GM18520 (cell line): ENCODE results near the gene UGGT2.
"Not testable (repeated sequence)": the region's sequence is repeated elsewhere in the genome, so short reads cannot be mapped to it uniquely, and the experiment has no call there.

ENCODE experiments used
- ATAC-seq: cut with Tn5 transposase; IDR thresholded peaks from one replicate; pipeline ENCODE4 v1.9.1; 2021; ENCODE audit not compliant: unreplicated experiment

The UGGT2 gene

DNA sequence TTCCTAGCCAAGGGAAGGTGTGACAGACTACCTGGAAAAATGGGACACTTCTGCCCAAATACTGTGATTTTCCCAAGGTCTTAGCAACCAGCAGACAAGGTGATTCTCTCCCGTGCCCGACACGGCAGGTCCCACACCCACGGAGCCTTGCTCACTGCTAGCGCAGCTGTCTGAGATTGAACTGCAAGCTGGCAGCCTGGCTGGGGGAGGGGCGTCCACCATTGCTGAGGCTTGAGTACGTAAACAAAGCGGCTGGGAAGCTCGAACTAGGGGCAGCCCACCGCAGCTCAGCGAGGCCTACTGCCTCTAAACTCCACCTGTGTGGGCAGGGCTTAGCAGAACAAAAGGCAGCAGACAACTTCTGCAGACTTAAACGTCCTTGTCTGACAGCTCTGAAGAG, 146.2 kb downstream of the UGGT2 start:
- no peak for ATAC-seq

DNA sequence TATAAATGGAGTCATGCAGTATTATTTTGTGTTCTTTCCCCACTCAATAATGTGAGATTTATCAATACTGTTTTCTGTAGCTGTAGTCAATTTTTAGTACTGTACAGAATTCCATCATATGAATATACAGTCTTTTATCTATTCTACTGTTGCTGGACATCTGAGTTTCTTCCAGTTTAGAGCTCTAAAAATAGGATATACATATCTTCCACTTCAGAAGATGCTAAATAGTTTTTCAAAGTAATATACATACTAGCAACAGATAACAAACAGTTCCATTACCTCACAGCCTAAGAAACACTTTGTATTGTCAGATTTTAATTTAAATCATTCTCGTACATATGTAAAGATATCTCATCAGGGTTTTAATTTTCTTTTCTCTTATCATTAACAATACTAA, 149.6 kb downstream of the UGGT2 start:
- ATAC-seq = no peak

DNA sequence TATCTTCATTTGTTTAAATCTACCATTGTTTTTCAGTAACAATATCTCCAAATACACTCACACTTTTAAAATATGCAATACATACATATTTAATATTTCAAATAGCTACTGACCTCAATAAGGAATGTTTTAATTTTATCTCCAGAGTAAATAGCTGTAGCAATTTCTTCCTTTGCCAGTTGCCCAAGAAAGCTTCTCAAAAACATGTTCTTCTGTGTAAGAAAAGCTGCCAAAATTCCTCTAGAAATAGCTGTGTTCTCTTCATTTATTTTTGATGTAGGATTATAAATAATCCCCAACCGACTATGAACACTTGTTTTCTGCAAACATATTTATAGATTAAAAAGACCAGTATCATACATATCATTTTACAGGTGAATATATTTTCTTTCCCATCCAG, 150.5 kb downstream of the UGGT2 start:
- ATAC-seq = no peak

DNA sequence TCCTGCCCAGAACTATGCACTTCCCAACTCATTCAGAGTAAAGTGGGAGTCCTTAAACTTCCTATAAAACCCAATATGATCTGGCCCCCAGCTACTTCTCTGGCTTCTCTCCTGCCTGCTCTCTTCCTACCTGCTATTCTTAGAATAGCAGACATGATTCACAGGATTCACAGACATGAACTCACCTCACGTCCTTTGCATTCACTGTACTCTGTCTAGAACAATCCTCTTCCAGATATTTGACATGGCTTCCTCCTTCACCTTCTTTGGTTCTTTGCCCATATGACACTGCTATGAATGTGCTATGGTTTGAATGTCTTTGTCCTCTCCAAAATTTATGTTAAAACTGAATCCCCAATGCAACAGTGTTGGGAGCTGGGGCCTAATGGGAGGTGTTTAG, 154.9 kb downstream of the UGGT2 start:
- ATAC-seq = no peak

DNA sequence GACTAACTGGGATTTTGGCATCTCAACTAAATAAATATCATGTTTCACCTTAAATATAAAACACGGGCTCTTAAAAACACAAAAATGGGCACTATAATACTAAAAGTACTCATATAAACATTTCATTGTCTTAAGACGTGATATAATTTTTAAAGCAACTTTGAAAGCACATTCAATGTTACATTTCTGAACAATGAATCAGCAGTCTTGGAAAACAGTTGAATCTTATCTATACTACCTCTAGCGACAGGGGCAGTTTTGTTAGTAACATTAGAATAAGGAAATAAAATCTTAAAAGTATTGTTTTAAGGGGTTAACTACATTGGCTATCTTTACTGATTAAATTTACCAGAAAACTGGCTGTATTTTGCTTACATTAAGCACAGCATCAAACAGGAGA, 156.9 kb downstream of the UGGT2 start:
- no peak for ATAC-seq

DNA sequence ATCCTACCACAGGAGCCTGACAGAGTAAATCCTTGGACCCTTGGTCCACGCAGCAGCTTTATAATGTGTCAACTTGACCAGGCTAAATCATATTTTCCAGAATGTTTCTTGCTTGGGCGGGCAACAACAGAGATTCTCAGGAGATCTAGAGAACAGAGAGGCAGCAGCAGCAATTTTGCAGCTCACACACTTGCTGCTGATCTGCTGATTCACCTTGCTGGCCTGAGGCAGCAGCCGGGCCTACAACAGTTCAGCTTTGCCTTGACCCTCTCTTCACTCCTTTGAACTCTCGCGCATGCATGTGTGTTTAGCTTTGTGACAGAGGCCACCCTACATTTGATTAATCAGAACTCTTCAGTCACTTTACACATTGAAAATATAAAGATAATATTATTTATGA, 159.3 kb downstream of the UGGT2 start:
- ATAC-seq = no peak

DNA sequence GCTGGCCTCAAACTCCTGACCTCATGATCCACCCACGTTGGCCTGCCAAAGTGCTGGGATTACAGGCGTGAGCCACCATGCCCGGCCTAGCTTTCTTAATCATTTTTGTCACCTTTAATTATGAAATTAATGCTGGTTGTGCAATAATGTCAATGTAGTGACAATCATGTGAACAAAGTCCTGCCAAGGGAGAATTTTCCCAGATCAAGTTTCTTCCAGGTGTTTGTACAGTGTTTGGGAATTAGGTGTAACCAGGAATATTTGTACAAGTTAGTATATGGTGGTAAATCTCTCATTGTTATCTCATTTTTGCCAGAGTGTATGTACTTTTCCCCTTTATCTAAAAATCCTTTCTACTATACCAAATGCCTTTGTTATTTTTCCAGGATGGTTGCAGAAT, 171.1 kb downstream of the UGGT2 start:
- no peak for ATAC-seq

DNA sequence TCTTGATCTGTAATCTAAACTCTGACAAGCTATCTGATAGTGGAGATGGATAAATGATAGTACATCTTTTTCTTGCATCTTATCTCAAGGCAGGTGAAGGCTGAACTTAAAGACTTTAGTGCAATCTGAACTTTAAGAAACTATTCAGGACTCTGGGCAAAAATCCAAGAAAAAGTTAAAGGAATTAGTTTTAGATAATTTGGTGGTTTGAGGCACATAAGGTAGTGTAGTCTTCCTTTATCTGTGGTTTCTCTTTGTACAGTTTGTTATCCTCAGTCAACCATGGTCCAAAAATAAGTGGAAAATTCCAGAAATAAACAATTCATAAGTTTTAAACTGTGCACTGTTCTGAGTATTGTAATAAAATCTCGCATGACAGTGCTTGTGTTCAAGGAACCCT, 172.9 kb downstream of the UGGT2 start:
- no peak for ATAC-seq

DNA sequence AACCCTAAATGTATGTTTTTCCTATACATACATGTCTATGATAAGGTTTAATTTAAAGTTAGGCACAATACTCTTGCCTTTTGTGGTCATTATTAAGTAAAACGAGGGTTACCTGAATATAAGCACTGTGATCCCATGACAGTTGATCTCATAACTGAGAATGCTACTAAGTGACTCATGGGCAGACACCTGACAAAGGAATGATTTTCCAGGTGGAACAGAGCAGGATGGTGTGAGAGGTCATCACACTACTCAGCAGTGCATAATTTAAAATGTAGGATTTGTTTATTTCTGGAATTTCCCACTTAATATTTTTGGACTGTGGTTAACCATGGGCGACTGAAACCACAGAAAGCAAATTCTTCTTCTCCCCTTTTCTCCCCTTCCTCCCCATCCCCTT, 178.9 kb downstream of the UGGT2 start:
- ATAC-seq = no peak

DNA sequence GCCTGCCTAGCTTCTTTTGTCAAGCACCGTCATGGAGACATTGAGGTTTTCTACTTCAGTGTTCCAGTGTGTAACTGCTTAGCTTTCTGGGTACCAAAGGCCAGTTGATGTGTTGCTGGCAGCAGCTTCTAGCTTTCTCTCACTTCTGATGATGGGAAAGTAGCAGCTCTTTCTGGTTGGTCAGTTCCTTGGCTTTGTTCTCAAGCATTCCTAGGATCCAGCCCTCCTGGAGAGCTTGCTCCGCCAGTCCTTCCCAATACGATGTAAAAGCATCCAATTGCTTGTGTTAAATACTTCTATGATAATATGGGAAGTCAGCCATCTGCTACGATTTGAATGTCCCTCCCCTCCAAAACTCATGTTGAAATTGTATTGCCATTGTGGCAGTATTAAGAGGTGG, 182.8 kb downstream of the UGGT2 start:
- no peak for ATAC-seq

DNA sequence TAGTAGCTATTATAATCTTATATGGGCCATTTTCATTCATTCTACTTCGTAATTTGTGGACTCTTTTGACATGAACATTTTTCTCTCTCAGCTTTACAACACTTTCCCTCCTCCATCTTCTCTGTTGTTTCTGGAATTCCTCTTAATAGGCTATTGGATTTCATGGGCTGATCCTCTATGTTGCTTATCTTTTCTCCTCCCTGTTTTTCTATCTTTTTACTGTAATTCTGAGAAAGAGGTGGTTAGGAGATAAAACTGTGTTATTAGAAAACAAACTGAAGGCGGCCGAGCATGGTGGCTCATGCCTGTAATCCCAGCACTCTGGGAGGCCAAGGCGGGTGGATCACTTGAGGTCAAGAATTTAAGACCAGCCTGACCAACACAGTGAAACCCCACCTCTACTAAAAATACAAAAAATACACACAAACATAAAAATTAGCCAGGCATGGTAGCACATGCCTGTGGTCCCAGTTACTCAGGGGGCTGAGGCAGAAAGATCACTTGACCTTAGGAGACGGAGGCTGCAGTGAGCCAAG, 188.1 kb downstream of the UGGT2 start:
- no peak for ATAC-seq

DNA sequence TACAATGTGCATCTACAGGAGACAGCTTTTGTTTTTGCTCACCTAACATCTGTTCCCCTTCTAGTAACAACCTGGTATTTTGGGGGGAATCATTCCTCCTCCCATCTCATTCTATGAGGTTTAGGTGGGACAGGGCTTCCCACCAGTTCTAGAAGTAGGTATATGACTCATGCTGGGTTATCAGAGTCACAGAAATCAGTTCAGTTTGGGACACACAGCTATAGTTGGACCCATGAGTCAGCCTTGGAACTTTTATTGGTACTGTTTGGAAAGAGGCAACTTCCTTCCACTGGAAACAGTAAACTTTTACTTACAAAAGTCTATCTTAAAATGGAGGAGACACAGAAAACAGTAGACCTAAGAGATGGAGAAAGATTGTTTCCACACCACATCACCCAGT, 190.8 kb downstream of the UGGT2 start:
- ATAC-seq = no peak

DNA sequence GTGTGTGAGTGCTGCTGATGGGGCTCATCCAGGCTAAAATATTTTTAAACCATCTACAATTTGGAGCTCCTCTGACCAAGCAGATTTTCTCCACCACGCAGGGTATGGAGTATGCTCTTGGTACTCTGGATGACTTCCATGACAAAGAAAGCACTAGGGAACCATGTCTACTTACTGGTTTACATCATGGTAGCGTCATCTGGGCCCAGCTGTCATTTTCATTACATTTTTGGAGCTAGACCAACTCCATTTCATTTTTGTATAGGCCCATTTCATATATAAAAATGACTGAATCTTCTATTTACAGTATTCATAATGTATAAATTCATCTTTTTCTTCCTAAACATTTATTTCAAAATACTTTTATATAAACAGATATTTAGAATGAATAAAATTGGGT, 191.9 kb downstream of the UGGT2 start:
- ATAC-seq = no peak

DNA sequence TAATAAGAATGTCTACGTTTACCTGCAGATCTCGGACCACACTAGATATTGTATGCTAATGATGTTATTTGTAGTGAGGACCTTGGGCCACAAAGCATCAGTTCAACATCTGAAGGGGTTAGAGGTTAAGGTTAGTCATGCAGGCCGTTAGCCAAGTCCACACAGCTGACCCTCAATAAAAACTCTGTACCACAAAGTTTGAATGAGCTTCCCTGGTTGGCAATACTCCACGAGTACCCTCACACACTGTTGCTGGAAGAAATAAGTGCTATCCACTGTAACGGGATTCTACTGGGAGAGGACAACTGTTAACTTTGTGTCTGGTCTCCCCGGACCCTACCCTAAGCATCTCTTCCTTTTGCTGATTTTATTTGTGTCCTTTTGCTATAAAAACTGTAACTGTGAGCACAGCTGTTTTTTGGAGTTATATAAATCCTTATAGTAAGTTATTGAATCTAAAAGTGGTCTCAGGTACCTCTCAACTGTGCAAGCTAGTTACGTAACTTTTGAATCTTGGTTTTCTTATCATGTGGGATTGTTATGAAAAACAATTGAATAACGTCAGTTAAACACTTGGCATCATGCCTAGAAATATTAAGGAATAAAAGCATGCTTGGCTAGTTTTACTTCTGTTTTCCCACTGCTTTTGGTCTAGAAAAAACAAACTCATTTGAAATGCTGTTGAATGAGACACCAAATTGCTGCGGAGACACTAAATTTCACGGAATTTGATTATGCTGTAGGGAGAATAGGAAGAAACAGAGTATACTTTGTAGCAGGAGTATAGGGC, 194.7 kb downstream of the UGGT2 start:
- ATAC-seq = no peak

DNA sequence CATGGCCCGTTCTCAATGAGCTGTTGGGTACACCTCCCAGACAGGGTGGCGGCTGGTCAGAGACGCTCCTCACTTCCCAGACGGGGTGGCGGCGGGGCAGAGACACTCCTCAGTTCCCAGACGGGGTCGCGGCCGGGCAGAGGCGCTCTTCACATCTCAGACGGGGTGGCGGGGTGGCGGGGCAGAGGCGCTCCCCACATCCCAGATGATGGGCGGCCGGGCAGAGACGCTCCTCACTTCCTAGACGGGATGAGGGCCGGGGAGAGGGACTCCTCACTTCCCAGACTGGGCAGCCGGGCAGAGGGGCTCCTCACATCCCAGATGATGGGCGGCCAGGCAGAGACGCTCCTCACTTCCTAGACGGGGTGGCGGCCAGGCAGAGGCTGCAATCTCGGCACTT, 207.5 kb downstream of the UGGT2 start:
- not testable (repeated sequence) for ATAC-seq

DNA sequence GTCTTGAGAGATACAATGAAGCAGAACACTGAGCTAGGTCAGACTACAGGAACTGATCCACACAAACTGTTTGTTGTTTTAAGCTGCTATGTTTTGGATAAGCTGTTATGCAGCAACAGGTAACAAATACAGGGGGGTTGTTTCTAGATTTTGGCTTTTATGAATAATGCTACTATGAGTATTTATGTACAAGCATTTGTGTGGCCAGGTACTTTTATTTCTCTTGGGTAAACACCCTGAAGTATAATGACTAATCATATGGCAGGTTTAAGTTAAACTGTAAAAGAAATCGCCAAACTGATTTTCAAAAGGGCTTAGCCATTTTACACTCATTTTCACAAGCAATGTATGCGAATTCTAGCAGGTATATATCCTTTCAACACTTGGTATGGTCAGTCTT, 210.3 kb downstream of the UGGT2 start:
- no peak for ATAC-seq

DNA sequence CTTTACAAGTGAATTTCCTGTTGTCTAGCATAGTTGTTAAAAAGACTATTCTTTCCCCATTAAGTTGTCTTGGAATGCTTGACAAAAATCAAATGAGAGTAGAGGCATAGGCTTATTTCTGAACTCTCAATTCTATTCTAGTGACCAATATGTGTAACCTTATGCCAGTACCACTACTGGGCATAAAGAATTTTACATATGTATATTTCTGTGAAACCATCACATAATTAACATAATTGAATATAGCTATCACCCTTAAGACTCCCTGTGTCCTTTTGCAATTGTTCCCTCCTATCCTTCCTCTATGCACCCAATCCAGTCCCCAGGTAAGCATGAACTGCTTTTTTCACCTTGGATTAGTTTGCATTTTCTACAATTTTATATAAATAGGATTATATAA, 211.3 kb downstream of the UGGT2 start:
- no peak for ATAC-seq

DNA sequence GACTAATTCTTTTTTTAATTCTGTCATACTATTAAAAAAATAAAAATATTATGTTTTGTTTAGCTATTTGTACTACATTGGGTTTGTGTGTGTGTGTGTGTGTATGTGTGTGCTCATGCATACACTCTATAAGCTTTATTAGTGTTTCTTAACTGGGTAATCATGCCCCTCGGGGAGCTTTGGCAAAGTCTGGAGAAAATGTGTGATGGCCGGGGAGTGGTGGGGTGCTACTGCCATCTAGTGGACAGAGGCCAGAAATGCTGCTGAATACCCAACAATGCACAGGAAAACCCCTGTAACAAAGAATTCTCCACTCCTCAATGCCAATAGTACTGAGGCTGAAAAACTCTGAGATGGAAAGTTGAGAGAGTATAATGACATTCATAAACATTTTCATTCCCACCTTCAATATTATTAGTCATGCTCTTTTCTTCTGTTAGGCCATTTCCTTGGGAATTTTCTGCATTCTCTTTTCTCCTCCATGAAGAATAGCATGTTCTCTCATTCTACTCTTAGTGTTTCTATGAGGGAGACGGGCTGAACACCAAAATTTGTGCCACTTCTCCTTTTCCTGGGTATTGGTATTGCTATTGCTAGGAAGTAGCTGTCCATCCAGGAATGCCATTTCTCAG, 219.0 kb downstream of the UGGT2 start:
- peak; percentile 59 for ATAC-seq

DNA sequence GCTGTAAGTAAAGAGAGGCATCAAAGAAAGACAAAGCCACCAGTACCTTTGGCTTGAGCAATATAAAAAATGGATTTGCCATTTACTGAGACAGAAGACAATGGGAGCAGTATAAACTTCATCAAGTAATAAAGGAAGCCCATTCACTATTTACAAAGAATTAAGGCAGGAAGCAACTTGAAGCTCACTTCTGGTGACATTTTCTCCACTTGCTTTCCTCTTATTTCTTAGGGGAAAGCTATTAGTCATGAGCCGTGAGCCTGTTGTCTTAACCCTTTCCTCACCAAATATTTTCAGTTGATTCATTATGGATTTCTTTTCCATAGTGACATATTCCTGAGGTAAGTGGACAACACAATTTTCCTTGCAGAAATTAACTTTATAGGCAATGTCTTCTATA, 219.5 kb downstream of the UGGT2 start:
- no peak for ATAC-seq

DNA sequence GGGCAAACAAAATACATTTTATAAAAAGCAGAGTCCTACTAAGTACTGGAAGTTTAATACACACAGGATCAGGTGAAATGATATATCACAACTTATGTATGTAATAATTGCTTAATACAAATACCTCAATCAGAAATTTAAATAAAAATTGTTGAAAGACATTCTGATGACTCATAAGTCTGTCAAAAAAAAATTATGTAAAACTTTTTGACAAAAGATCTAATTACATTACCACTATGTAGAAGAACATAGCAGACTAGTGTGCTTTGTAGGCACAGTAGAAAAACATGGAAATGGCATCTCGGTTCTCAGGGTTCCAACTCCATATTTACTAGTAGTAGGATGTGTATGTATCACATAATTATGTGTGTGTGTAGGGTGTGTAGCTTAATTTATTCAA, 220.1 kb downstream of the UGGT2 start:
- ATAC-seq = no peak

DNA sequence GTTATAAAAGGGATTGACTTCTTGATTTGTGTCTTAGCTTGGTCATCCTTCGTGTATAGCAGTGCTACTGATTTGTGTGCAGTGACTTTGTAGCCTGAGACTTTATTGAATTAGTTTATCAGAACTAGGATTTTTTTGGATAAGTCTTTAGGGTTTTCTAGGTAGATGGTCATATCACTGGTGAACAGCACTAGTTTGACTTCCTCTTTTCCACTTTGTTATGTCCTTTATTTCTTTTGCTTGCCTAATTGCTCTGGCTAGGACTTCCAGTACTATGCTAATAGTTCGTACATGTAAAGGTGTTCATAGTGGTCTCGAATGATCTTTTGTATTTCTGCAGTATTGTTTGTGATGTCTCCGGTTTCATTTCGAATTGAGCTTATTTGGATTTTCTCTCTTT, 230.9 kb downstream of the UGGT2 start:
- no peak for ATAC-seq

DNA sequence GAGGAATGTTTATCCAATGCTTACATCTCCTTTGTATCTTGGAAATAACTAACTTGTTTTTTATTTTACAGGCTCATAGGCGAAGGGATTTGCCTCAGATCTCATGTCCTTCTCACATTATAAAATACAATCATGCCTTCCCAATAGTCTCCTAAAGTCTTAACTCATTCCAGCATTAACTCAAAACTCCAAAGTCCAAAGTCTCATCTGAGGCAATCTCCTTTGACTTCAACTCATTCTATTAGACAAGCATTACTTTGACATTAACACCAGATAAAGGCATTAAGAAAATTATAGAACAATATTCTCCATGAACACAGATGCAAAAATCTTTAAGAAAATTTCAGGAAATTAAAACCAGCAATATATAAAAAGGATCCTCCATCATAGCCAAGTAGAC, 238.7 kb downstream of the UGGT2 start:
- no peak for ATAC-seq

DNA sequence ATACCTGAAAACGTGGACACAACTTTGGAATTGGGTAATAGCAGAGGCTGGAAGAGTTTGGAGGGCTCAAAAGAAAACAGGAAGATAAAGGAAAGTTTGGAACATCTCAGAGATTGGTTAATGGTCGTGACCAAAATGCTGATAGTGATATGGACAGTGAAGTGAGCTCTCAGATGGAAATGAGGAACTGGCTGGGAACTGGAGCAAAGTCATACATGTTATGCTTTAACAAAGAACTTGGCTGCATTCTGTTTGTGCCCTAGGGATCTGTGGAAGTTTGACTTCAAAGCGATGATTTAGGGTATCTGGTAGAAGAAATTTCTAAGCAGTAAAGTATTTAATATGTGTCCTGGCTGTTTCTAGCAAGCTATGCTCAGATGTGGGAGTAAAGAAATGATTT, 240.1 kb downstream of the UGGT2 start:
- ATAC-seq = no peak
